HFFc6 (cell line): ENCODE data around the gene FRMD1. TPM values are rescaled to one million over a fixed set of nuclear protein-coding genes. Genes with fewer than 3 reads are reported as not detected.

Experiments
- DNase-seq: peaks from one replicate; pipeline ENCODE4 v3.0.0-alpha.2; 2018
- H3K27ac Mint-ChIP-seq: 2 replicates; pipeline ENCODE4 v1.8.0; 2020; ENCODE audit warnings: mild to moderate bottlenecking, mixed read lengths
- H3K27me3 Mint-ChIP-seq: 2 replicates; pipeline ENCODE4 v1.8.0; 2021; ENCODE audit warnings: mild to moderate bottlenecking, moderate library complexity, mixed read lengths; ENCODE audit not compliant: insufficient read depth
- H3K36me3 Mint-ChIP-seq: 2 replicates; pipeline ENCODE4 v1.8.0; 2021; ENCODE audit warnings: low read depth, mixed read lengths
- H3K4me1 Mint-ChIP-seq: 2 replicates; pipeline ENCODE4 v1.8.0; 2020; ENCODE audit warnings: low read depth, mixed read lengths
- H3K4me3 Mint-ChIP-seq: 2 replicates; pipeline ENCODE4 v1.8.0; 2020; ENCODE audit warnings: mild to moderate bottlenecking, moderate library complexity, mixed read lengths
- H3K9me3 Mint-ChIP-seq: 2 replicates; pipeline ENCODE4 v1.8.0; 2020; ENCODE audit warnings: mild to moderate bottlenecking, mixed read lengths
- total RNA-seq, 6 experiments: library from RNA; stranded (reverse); fragmentation: NEBNext Ultra II Directional; extraction: Animal tissue kit (Norgen Biotek cat#: 25700); gene quantifications; 2 replicates in 1 of 6; 3 replicates in 5 of 6; pipeline ENCODE4 v1.2.3, GENCODE V29; 2021
- TF ChIP-seq, protein P1 (sequence below): fragments of 200-600 bp; sonication (generic); IDR thresholded peaks from 2 replicates; pipeline ENCODE4 v1.5.0; 2021; ENCODE audit warnings: antibody characterized with exemption, mild to moderate bottlenecking

The FRMD1 gene
- total RNA-seq, 6 experiments from 2014 or later, result not detected

DNA sequence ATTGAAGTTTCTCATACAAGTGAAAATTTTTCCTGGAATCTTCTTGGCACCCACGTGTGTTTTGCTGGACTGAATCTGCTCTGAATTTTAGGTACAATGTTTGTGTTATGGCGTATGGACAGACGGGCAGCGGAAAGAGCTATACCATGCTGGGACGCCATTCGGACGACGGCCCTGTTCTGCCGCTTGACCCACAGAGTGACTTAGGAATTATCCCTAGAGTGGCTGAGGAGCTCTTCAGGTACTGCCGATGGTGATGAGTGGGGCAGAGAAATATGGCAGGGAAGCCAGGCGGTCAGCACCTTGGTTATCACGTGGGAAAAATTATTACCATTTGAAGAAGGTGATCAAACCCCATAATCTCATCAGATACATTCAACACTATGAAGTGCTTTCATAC, 45.2 kb downstream of the FRMD1 start:
- peaks cover 47% of the 10 kb centered on the region for H3K4me1 Mint-ChIP-seq
- H3K27ac Mint-ChIP-seq, result no peak overlapping the region
- TF ChIP-seq, protein P1, sequence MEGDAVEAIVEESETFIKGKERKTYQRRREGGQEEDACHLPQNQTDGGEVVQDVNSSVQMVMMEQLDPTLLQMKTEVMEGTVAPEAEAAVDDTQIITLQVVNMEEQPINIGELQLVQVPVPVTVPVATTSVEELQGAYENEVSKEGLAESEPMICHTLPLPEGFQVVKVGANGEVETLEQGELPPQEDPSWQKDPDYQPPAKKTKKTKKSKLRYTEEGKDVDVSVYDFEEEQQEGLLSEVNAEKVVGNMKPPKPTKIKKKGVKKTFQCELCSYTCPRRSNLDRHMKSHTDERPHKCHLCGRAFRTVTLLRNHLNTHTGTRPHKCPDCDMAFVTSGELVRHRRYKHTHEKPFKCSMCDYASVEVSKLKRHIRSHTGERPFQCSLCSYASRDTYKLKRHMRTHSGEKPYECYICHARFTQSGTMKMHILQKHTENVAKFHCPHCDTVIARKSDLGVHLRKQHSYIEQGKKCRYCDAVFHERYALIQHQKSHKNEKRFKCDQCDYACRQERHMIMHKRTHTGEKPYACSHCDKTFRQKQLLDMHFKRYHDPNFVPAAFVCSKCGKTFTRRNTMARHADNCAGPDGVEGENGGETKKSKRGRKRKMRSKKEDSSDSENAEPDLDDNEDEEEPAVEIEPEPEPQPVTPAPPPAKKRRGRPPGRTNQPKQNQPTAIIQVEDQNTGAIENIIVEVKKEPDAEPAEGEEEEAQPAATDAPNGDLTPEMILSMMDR, result no peak
- no peak overlapping the region for H3K4me3 Mint-ChIP-seq
- no peaks in the 10 kb centered on the region for H3K36me3 Mint-ChIP-seq
- no peak for DNase-seq
- H3K9me3 Mint-ChIP-seq, result no peaks in the 10 kb centered on the region; the same call in 1 of the 2 replicates
- H3K27me3 Mint-ChIP-seq, result no peaks in the 10 kb centered on the region

DNA sequence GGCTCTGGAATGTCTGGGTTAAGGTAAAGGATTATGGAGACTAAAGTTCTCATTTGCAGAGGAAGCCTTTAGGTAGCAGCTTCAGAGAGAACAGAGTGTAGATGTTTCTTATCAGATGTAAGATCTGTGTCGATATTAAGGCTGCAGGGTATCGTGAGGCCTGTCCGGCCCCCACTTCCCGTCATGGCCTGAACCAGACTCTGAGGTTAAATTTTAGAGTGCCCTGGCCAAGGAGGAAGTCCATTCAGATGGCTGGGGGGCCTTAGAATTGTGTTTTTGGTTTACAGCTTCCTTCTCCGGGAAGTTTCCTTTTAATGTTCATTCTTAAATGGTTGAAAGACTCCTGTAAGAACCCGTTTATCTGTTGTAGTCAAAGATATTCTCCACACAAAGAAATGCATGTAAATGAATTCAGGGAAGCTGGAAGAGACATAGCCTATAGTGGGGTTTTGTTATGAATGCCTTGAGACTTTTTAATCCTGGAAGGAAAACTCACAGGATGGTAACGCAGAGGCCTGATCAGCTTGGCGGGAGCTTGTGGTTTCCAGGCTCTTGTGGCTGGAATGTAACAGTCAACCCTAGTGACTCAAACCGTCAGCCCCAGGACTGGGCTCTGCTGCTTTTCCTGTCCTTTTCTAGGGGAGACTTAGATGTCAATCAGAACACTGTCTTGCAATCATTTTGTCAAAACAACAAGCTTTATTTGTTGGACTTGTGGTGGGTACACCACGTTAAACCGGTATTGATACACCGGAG, 46.8 kb downstream of the FRMD1 start:
- no peaks in the 10 kb centered on the region for H3K9me3 Mint-ChIP-seq
- H3K4me1 Mint-ChIP-seq, result peaks cover 47% of the 10 kb centered on the region
- H3K27ac Mint-ChIP-seq, result peak overlapping the region; percentile 89
- no peaks in the 10 kb centered on the region for H3K36me3 Mint-ChIP-seq
- TF ChIP-seq, protein P1, result peak; percentile 58; the same call in 1 of the 2 replicates
- DNase-seq, result peak; percentile 75
- peak overlapping the region; percentile 69 for H3K4me3 Mint-ChIP-seq
- peaks cover 1% of the 10 kb centered on the region; the same call in 1 of the 2 replicates for H3K27me3 Mint-ChIP-seq

DNA sequence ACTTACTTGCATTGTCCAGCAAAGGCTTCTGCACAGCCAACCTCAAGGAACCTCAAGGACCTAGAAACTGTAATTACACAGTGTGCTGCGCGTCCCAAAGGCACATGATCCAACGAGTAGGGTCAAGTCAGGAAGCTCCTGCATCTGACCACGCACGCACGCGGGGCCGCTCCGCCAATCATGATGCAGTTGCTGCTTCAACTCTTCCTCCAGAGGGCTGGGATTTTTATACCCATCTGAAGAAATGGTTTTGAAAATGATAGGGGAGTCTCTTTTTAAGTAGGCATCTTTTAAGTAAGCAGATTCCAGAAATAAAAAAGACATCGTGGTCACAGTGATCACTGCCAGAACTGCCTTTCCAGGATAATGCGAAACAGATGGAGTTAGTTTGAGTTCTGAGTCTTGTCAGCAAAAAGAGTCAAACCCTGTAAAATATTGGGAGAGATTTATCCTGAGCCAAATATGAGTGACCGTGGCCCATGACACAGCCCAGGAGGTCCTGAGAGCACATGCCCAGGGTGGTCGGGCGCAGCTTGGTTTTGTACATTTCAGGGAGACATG, 47.5 kb downstream of the FRMD1 start:
- Mint-ChIP-seq H3K9me3 (no peaks in the 10 kb centered on the region), H3K4me1 (peaks cover 45% of the 10 kb centered on the region), H3K27ac (peak overlapping the region; percentile 89), H3K4me3 (peak overlapping the region; percentile 69), H3K36me3 (no peaks in the 10 kb centered on the region), H3K27me3 (peaks cover 4% of the 10 kb centered on the region; the same call in 1 of the 2 replicates)
- TF ChIP-seq, protein P1, result no peak
- DNase-seq, result peak; percentile 46

DNA sequence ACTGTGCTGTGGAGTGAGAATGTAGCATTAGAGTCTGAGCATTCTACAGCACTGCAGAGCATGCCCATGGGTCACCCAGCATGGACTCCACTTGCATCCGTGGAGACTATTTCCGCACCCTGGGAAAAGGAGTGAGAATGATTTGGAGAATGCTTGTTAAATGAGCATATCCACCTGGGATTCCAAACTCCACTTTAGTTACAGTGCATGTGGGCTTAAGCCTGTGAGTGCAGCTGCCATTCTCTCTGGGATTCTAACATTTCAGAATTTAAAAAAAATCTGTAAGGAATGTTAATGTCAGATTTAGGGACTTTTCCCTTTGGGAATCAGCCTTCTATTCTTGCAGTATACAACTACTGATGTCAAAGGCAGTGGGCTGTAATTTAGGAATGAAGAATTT, 48.1 kb downstream of the FRMD1 start:
- H3K4me1 Mint-ChIP-seq, result peaks cover 39% of the 10 kb centered on the region
- no peak for DNase-seq
- no peak overlapping the region for H3K4me3 Mint-ChIP-seq
- H3K9me3 Mint-ChIP-seq, result no peaks in the 10 kb centered on the region
- TF ChIP-seq, protein P1, result no peak
- H3K36me3 Mint-ChIP-seq, result no peaks in the 10 kb centered on the region
- H3K27me3 Mint-ChIP-seq, result peaks cover 4% of the 10 kb centered on the region; the same call in 1 of the 2 replicates
- H3K27ac Mint-ChIP-seq, result peak overlapping the region; percentile 89

DNA sequence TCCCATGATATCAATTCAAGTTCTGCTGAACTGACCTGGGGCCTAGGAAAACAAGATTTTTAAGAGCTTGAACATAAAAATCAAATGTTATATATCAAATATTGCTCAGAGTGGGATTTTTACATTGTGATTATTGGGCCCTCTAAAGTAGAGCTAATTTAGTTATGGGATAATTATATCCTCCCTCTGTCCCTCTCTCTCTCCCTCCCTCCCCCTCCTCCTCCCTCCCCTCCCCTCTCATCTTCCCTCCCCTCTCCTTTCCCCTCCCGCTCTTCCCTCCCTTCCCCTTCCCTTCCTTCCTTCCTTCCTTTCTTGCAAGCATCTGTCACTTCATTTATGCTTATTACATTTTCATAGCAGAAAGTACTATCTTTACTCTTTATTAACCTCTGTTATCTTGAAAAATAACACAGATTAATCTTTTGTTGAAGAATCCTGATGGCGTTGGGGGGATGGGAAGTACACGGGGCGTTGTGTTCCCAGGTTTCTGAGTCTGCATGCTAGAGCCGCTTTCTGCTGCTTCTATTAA, 48.7 kb downstream of the FRMD1 start:
- Mint-ChIP-seq H3K4me1 (peaks cover 33% of the 10 kb centered on the region), H3K4me3 (no peak overlapping the region), H3K27ac (no peak overlapping the region), H3K36me3 (no peaks in the 10 kb centered on the region), H3K9me3 (no peaks in the 10 kb centered on the region), H3K27me3 (peaks cover 4% of the 10 kb centered on the region; the same call in 1 of the 2 replicates)
- TF ChIP-seq, protein P1, result no peak
- no peak for DNase-seq
